Liver (tissue), 9 donors: ENCODE results near the gene HIVEP3. TPM values are rescaled to one million over a fixed set of nuclear protein-coding genes. Genes with fewer than 3 reads are reported as not detected.

Experiments used
- DNase-seq: peaks from one replicate; pipeline ENCODE4 v3.0.0-alpha.2; 2017; ENCODE audit warnings: low spot score
- H3K27ac ChIP-seq, 2 donors: one replicate each; pipeline ENCODE4 v1.7.0; 2013; ENCODE audit warnings: inconsistent platforms in 2 of 2, low read length in 2 of 2, control low read depth in 1 of 2, low read depth in 1 of 2, mild to moderate bottlenecking in 1 of 2
- H3K27me3 ChIP-seq, 4 donors: one replicate each; pipeline versions ENCODE4 v1.6.1 to v1.7.0; 2013; ENCODE audit warnings: low read length in 3 of 4, inconsistent platforms in 1 of 4, mild to moderate bottlenecking in 1 of 4, moderate library complexity in 1 of 4; ENCODE audit not compliant: control insufficient read depth in 4 of 4, insufficient read depth in 4 of 4
- H3K36me3 ChIP-seq, 4 donors: one replicate each; pipeline versions ENCODE4 v1.6.1 to v1.7.0; 2013; ENCODE audit warnings: low read length in 3 of 4, mild to moderate bottlenecking in 3 of 4, low read depth in 1 of 4, moderate library complexity in 1 of 4; ENCODE audit not compliant: control insufficient read depth in 4 of 4, insufficient read depth in 3 of 4
- H3K4me1 ChIP-seq, 4 donors: one replicate each; pipeline versions ENCODE4 v1.6.1 to v1.7.0; 2013; ENCODE audit warnings: low read length in 3 of 4, mild to moderate bottlenecking in 3 of 4, moderate library complexity in 1 of 4; ENCODE audit not compliant: control insufficient read depth in 4 of 4, insufficient read depth in 4 of 4
- H3K4me3 ChIP-seq, 3 donors: one replicate each; pipeline versions ENCODE4 v1.6.1 to v1.7.0; 2013; ENCODE audit warnings: low read length in 3 of 3, control low read depth in 1 of 3, low read depth in 1 of 3, mild to moderate bottlenecking in 1 of 3
- H3K9ac ChIP-seq, 2 donors: one replicate each; pipeline ENCODE4 v1.7.0; 2013; ENCODE audit warnings: low read length in 2 of 2, mild to moderate bottlenecking in 2 of 2, moderate library complexity in 2 of 2, control low read depth in 1 of 2, low read depth in 1 of 2
- H3K9me3 ChIP-seq, 4 donors: one replicate each; pipeline versions ENCODE4 v1.6.1 to v1.7.0; 2013; ENCODE audit warnings: low read length in 3 of 4; ENCODE audit not compliant: control insufficient read depth in 4 of 4
- ATF3 ChIP-seq: IDR thresholded peaks from 2 replicates; pipeline ENCODE4 v1.6.1; 2016; ENCODE audit warnings: antibody characterized with exemption
- CTCF ChIP-seq: fragments of 150-350 bp; IDR thresholded peaks from 2 replicates; pipeline ENCODE4 v1.5.1; 2017; ENCODE audit warnings: improper control_type of control experiment, low read depth, low read length; ENCODE audit not compliant: missing input control
- FOXA1 ChIP-seq: IDR thresholded peaks from 2 replicates; pipeline ENCODE4 v1.6.1; 2016; ENCODE audit warnings: antibody characterized with exemption
- FOXA2 ChIP-seq: IDR thresholded peaks from 2 replicates; pipeline ENCODE4 v1.6.1; 2016; ENCODE audit warnings: antibody characterized with exemption
- GABPA ChIP-seq, 2 donors: IDR thresholded peaks in 1 of 2; conservative IDR thresholded peaks in 1 of 2; 2 replicates each; pipeline ENCODE4 v1.6.1; 2016; ENCODE audit warnings: antibody characterized with exemption in 2 of 2, mild to moderate bottlenecking in 1 of 2, moderate library complexity in 1 of 2
- HNF4A ChIP-seq, 2 donors: conservative IDR thresholded peaks; 2 replicates each; pipeline ENCODE4 v1.6.1; 2016; ENCODE audit warnings: antibody characterized with exemption in 2 of 2, mild to moderate bottlenecking in 2 of 2
- HNF4G ChIP-seq: IDR thresholded peaks from 2 replicates; pipeline ENCODE4 v1.6.1; 2016; ENCODE audit warnings: antibody characterized with exemption
- JUND ChIP-seq, 2 donors: IDR thresholded peaks; 2 replicates each; pipeline ENCODE4 v1.6.1; 2016; ENCODE audit warnings: antibody characterized with exemption in 2 of 2
- MAX ChIP-seq: IDR thresholded peaks from 2 replicates; pipeline ENCODE4 v1.6.1; 2016; ENCODE audit warnings: antibody characterized with exemption
- RAD21 ChIP-seq, 2 donors: IDR thresholded peaks; 2 replicates each; pipeline ENCODE4 v1.6.1; 2016; ENCODE audit warnings: antibody characterized with exemption in 2 of 2, mild to moderate bottlenecking in 2 of 2
- RXRA ChIP-seq, 2 donors: IDR thresholded peaks; 2 replicates each; pipeline ENCODE4 v1.6.1; 2017 to 2018; ENCODE audit warnings: antibody characterized with exemption in 2 of 2, mild to moderate bottlenecking in 1 of 2
- SP1 ChIP-seq: IDR thresholded peaks from 2 replicates; pipeline ENCODE4 v1.6.1; 2018; ENCODE audit warnings: antibody characterized with exemption, mild to moderate bottlenecking
- ZBTB33 ChIP-seq: IDR thresholded peaks from 2 replicates; pipeline ENCODE4 v1.6.1; 2016; ENCODE audit warnings: antibody characterized with exemption
- WGBS: extraction: QIAGEN DNeasy Blood & Tissue Kit; methylation state at CpG from one replicate; pipeline ENCODE4 v1.1.7; 2013; 5-methylcytosine and 5-hydroxymethylcytosine counted together
- polyA plus RNA-seq, 2 donors: library from polyadenylated mRNA; stranded (reverse) in 1 of 2; unstranded in 1 of 2; fragments of 200-250 nt in 1 of 2; fragments of >200 nt in 1 of 2; fragmentation: Nextera tagmentation in 1 of 2; extraction: Ambion mirVana in 1 of 2; gene quantifications; one replicate each; pipeline versions ENCODE4 v1.2.1 to v1.2.3, GENCODE V29; 2013 to 2015
- total RNA-seq, 2 donors: library from RNA; depleted of rRNA; stranded (reverse); fragments of >200 nt; gene quantifications; one replicate each; pipeline ENCODE4 v1.2.3, GENCODE V29; 2014
- donor health status: healthy.
- donor health status: healthy.
- donor health status: healthy.
- donor health status: healthy.
- donor health status: healthy.

The HIVEP3 gene
- total and polyA plus RNA-seq, 4 donors: 0.93 to 1.6 (median 1.4) TPM

GRCh38 chr1:41592451-41593125 lies 326.1 kb downstream of the HIVEP3 start:
- DNase-seq: no peak
- Histone ChIP-seq H3K36me3 (no peaks in the 10 kb centered on the region), H3K27ac (no peak overlapping the region), H3K4me3 (no peak overlapping the region), H3K4me1 (no peaks in the 10 kb centered on the region), H3K9ac (no peak overlapping the region), H3K27me3 (no peaks in the 10 kb centered on the region), H3K9me3 (no peaks in the 10 kb centered on the region)
- TF ChIP-seq HNF4A (conservative IDR thresholded peaks at IDR 0.05): no peak
- TF ChIP-seq RAD21 (IDR thresholded peaks at IDR 0.05): no peak
- 95% methylated on average over 5 of the region's 5 CpGs for WGBS

- no peaks in the 10 kb centered on the region for H3K27me3 ChIP-seq
- H3K9ac ChIP-seq: no peak overlapping the region
- no peak overlapping the region for H3K4me3 ChIP-seq
- H3K9me3 ChIP-seq: no peaks in the 10 kb centered on the region
- no peak overlapping the region for H3K27ac ChIP-seq
- DNase-seq: no peak
- TF ChIP-seq HNF4A (conservative IDR thresholded peaks at IDR 0.05): no peak
- H3K36me3 ChIP-seq: no peaks in the 10 kb centered on the region
- WGBS: 96% methylated on average over 6 of the region's 6 CpGs
- H3K4me1 ChIP-seq: no peaks in the 10 kb centered on the region
Observed at GRCh38 chr1:41591891-41592290, 326.8 kb downstream of the HIVEP3 start.

GRCh38 chr1:41590331-41590730 lies 328.4 kb downstream of the HIVEP3 start:
- H3K36me3 ChIP-seq: no peaks in the 10 kb centered on the region
- DNase-seq: no peak
- no peak overlapping the region for H3K9ac ChIP-seq
- H3K27me3 ChIP-seq: no peaks in the 10 kb centered on the region
- H3K4me3 ChIP-seq: no peak overlapping the region
- H3K4me1 ChIP-seq: no peaks in the 10 kb centered on the region
- no peak for TF ChIP-seq CTCF
- TF ChIP-seq FOXA1: no peak
- no peak for TF ChIP-seq HNF4G
- TF ChIP-seq RXRA (IDR thresholded peaks at IDR 0.05): no peak
- no peak for TF ChIP-seq JUND (IDR thresholded peaks at IDR 0.05)
- no peak for TF ChIP-seq FOXA2
- TF ChIP-seq SP1: no peak
- TF ChIP-seq GABPA (IDR thresholded peaks at IDR 0.05 in 1 of 2, conservative IDR thresholded peaks at IDR 0.05 in 1 of 2): no peak
- TF ChIP-seq MAX: no peak
- no peak for TF ChIP-seq ATF3
- TF ChIP-seq ZBTB33: no peak
- no peak for TF ChIP-seq HNF4A (conservative IDR thresholded peaks at IDR 0.05)
- no peak overlapping the region for H3K27ac ChIP-seq
- H3K9me3 ChIP-seq: no peaks in the 10 kb centered on the region
